Choroid plexus epithelial cell (primary cell): ENCODE measurements around the gene CPT1C.

Source experiments
- DNase-seq: peaks from one replicate; pipeline ENCODE4 v3.0.0-alpha.2; 2010; ENCODE audit warnings: low read depth
- H3K4me3 ChIP-seq: 2 replicates; pipeline ENCODE4 v1.5.1; 2011; ENCODE audit warnings: low read depth, mild to moderate bottlenecking, control low read depth, low read length, moderate library complexity
- CTCF ChIP-seq: conservative IDR thresholded peaks from 2 replicates; pipeline ENCODE4 v1.5.1; 2011; ENCODE audit warnings: low read depth, mild to moderate bottlenecking, control low read depth, inconsistent platforms, low read length, moderate library complexity

CPT1C gene

GRCh38 chr19:49678985-49679770 is 11.7 kb upstream of the CPT1C start:
- H3K4me3 ChIP-seq, result no peak overlapping the region

GRCh38 chr19:49679771-49680413 is 11.0 kb upstream of the CPT1C start:
- no peak for TF ChIP-seq CTCF
- DNase-seq, result no peak
- no peak overlapping the region for H3K4me3 ChIP-seq

More at GRCh38 chr19:49678985-49679770, 11.7 kb upstream of the CPT1C start:
- no peak for TF ChIP-seq CTCF
- no peak for DNase-seq

GRCh38 chr19:49680421-49681351 is 10.2 kb upstream of the CPT1C start:
- peak; percentile 92 for DNase-seq
- peak; percentile 97 for TF ChIP-seq CTCF
- peak overlapping the region; percentile 36 for H3K4me3 ChIP-seq

- DNase-seq, result no peak
- no peak overlapping the region for H3K4me3 ChIP-seq
- TF ChIP-seq CTCF, result no peak
Measured at GRCh38 chr19:49681830-49682229, 9.1 kb upstream of the CPT1C start.

- no peak for DNase-seq
- H3K4me3 ChIP-seq, result no peak overlapping the region
Measured at GRCh38 chr19:49682274-49682673, 8.6 kb upstream of the CPT1C start.

More at GRCh38 chr19:49682274-49682673, 8.6 kb upstream of the CPT1C start:
- no peak for TF ChIP-seq CTCF
